Amygdala (tissue), 56 donors: Measurements from ENCODE around the gene NEDD4L.

Experiments used
- DNase-seq, 56 donors: peaks; one replicate each; lab custom pipeline; 2025; lab: John Stamatoyannopoulos, UW

The NEDD4L gene

DNA sequence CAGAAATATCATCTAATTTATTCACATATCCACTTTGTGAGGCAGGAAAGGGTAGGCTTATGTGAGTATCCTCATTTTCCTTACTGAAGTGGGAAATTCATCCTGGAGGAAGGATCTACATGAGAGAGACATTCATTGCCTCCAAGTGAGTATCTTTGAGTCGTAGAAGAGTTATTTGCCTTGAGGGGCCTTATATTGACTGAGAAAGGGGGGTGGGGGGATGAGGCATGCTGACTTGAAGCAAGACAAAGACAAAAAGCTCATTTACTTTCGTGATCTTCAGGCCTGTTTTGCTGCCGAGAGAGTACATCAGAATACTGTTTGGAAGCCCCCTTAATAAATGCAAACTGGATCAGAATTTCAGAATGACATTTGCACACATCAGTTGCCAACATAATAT is 17.6 kb upstream of the NEDD4L start:
- DNase-seq = no peak

DNA sequence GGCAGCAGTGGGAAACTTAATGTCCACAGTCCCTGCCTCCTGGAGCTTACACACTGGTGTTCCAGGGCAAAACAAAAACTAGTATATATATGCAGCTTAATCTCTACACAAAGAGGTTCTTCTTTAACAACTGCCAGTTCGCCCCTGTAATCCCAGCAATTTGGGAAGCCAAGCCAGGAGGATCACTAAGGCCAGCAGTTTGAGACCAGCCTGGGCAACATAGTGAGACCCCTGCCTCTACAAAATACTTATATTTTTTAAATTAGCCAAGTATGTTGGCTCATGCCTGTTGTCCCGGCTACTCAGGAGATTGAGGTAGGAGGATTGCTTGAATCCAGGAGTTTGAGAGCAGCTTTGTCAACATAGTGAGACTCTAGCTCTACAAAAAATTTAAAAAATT is 17.2 kb upstream of the NEDD4L start:
- no peak for DNase-seq

DNA sequence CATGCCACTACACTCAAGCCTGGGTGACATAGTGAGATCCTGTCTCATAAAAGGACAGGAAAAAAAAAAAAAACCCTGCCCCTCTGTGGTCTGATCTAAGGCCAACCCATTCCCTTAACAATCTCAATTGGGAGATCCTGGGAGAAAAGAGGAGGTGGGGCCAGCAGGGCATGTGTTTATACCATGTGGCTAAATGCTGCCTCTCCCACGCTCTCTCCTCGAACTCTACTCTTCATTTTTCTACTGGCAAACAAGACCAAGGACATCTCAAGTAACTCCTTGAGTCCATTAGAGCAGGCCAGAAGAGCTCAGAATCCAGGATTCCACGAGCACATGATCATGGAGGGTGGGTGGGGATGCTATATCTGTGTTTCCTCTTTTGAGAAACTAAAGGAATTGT is 16.7 kb upstream of the NEDD4L start:
- DNase-seq = no peak

DNA sequence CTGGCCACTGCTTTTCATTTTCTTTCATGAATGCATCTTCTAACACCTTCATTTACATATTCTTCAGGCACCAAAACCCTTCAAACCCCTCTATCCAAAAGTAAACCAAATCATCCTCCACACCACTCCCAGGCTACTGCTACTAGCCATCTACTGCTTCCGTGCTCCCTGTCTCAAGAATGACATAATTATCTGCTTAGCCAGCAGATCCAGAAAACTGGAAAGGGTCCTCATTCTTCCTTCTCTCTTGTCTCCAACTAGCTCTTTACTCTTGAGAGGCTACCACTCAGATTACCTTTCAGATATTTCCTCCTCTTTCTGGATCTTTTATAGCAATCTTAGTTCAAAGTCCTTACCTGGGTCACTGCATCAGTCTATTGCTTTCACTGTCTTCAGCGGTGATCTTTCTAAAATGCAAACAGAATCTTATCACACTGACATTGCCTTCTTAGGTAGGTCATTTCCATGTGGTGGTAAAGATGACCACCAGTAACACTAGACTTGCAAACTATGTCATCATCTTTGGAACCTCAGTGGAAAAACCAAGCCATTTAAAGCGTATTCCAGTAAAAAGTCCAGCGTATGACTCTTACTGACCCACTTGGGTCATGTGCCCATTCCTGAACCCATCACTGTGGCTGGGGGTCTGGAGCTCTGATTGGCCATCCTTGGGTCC is 15.8 kb upstream of the NEDD4L start:
- DNase-seq = no peak

DNA sequence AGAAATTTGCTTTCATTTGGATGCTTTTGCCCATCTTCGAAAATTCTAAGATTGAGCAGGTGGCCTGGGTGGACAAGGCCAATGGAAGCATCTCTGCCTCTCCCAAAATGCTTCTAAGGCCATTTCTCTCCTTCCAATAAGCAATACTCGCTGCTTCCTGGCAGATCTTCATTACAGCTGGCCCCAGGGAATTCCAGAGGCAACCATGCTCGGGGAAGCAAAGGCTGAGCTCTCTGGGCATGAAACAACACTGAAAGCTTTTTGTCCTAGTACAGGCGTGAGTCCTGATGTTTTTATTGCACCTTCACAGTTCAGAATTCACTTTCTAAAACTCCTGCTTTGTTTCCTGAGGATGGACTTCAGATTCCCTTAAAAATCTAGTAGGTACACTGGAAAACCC is 11.8 kb upstream of the NEDD4L start:
- DNase-seq = no peak

DNA sequence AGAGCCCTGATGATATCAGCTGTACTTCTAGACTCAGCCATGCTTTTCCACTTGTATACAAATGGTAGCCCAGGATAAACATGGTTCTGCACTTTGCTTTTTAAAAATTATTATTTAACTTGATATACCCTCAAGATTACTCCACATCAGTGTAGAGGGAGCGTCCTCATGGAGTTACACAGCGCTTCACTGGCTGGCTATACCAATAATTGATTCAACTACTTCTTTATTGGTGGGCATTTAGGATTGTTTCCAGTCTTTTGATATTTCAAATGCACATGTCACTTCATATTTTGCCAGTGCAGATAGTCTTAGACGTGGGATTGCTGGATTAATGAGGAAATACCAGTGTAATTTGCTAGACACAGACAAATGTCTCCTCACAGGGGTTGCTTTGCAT is 10.8 kb upstream of the NEDD4L start:
- no peak for DNase-seq

DNA sequence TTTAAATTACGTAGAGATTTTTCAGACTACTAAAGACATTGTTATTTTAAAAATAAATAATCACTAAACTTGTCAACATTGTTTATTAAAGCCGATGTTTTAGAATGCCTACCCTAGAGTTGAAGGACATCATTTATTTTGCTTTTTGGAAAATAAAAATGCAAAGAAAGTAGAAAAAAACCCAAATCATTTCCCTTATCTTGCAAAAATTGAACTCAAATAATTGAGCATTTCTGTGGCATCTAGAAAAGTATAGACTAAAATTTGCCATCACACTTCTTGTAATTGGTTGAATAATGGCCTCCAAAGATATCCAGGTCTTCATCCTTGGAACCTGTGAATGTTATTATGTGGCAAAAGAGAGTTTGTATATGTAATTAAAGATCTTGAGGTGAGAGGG is 9.7 kb upstream of the NEDD4L start:
- DNase-seq = no peak

DNA sequence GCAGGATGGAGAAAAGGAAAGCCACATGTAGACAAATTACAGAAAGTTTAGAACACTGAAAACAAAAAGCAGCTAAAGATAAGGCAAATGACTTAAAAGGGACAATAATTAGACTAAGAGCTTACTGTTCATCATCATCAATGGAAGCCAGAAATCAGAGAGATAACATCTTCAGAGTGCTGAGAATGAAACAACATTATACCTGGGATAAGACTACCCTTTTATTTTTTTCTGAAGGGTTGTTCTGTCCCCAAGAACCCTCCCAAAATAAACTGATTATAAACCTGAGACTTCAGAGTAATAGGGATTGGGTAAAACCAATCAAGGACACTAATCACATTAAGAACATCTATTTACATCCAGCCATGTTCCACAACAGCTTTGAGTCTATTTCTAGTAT is 6.9 kb upstream of the NEDD4L start:
- no peak for DNase-seq

DNA sequence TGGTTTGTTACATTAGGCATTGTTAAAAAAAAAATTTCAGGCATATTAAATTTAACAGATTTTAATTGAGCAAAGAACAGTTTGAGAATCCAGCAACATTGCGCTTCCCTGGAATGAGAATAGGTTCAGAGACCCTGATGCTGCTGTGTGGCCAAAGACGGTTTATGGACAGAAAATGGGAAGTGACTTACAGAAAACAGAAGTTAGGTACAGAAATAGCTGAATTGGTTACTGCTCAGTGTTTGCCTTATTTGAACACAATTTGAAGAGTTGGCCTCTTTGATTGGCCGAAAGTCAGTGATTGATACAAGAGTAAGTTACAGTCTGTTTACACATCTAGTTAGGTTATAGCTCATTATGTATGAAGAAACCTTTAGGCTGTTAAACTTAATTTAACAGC is 6.0 kb upstream of the NEDD4L start:
- DNase-seq = no peak

DNA sequence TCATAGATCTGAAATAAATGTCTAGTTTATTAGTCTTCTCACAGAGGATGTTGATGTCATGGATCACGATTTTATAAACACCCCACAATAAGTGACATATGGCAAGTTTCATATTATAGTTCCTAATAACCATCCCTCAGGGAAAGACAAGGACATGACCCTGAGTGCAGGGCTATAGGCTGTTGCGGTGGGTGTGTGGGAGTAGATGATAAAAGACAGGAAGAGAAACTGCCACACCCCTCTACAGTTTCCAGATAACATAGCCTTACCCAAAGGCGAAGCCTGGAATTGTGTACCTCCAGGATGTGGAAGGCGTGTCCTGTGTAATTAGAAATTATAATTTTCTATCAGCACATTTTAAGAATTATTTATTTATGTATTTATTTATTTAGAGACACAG is 2.4 kb upstream of the NEDD4L start:
- DNase-seq = no peak

DNA sequence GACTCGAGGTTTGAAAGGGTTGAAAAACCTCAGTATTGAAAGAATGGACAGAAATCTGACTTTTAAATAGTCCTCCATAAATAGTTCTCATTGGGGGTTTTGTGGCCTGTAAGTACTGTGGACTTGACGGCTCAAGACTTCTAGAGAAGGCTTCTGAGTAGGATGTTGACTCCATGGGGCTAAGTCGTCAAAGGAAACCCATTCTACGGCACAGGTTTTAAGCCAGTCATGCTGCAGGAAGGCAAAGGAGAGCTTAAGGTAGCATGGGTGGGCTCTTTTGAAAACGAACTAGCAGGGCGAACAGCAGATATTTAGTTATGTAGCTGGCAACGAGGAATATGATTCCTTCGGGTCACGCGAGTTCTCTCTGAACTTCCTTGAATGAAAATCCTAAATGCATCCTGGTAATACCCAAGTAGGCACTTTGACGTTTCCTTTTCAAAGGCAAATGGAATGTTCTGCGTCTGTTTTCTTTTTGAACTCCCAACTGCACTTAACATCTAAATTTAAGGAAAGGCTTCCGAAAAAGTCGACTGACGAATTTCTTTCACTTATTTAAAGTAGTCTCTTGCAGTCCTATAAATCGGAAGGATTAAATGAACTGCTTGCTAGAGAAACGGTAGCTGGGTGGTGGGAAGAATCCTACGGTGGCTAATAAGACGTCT is 1.1 kb upstream of the NEDD4L start:
- DNase-seq = no peak

DNA sequence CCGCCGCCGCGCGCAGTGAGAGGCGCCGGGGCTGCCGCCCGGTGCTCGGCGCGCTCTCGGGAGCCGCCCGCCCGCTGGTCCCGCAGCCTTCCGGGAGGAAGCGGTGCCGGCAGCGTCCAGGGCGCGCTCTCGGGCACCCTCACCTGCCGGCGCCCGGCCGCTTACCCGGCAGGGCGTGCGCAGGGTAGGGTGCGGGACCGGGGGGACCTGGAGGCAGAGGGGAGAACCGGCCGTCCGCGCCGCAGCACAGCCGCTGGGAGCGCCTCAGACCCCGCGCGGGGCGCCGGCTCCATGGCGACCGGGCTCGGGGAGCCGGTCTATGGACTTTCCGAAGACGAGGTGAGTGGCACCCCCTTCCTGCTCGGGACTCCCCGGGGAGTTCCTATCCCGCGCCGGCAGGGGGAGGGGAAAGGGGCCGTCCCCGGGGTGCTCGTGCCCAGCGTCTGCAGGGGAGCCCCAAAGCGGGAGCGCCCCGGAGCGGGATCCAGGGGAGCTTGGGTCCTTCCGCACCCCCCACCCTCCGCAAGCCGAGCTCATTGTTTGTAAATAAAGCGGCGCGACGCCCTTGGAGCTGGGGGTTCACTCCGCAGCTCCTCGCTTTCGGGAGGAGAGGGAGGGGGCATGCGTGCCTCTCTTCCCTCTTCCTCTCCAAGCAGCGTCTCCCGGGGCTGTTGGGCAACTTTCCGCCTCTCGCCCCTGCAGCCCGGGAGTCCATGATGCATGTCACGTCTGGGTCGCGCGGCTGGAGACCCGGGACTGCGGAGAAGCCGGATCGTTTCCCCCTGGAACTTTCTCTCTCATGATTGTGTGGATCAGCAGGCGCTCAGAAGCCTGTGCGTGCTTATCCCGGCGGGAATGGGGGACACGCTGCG is 580 bp downstream of the NEDD4L start:
- peak in 46 of 56 donors; percentile 8 to 73 (median 42) for DNase-seq

DNA sequence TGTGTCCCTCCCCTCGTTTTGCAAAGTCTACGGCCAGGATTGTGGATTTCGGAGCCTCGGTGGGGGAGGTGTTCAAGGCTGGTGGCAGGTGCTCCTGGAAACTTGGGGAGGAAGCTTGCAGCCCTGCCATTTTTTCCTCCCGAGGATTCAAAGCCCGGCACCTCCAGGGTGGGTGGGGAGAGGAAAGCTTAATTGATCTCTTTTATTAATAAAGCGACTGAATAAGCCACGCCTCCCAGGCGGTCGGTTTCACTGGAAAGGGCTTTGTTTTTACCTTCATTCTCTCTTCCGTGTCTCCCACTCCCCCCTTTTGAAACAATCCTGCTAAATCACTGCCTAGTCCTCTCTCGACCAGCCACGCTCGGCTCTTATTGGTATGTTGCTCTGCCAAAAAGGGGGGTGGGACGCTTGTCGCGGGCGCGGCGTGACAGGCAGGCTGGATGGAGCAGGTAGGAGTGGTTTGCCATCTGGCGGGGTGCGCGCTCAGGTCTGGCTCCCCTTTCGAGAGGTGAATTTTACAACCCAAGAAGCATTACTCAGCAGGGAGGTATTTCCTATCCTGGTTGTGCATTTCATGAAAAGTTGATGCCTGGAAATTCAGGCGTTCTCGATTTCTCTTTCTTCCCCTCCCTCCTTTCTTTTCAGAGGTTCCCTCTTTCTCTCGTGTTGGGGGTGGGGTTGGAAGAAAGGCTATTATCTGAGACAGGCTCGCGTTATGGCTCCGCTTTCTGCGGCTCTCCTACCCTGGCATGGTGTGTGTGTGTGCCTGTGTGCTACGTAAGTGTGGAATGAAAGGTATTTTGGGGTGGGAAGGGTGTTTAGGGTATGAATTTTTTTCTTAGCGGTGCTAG is 1.4 kb downstream of the NEDD4L start:
- DNase-seq = peak in 48 of 56 donors; percentile 6 to 73 (median 36)

DNA sequence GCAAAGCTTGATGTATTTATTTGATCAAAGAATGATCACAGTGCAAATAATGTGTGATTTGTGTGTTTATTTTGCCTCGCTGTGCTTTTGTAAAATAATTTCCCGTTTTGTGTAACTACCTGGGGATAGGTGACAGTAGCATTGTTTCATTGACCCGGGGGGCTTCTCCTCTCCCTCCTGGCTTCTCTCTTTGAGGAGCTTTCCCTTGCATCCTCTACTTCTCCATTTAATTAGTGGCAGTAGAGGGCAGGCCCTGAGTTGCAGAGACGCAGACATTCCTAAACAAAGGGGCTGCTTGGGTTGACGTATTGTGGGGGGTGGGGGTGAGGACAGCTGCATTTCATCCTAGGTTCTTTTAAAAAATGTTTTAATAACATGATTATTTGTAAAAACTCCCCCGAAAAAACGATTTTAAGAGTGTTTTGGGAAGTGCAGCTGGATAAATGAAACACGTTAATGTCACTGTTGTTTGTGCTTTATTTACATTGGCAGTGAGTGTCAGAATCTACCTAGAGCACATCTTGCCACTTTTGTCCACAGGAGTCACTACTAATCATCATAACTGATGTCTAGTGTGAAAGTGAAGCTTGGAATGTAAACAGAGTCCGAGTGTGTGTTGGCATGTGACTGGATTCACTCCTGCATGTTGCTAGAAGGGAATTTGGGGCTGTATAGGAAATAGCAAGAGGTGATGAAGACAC is 2.2 kb downstream of the NEDD4L start:
- DNase-seq = peak in 9 of 56 donors; percentile 3 to 49 (median 15)

DNA sequence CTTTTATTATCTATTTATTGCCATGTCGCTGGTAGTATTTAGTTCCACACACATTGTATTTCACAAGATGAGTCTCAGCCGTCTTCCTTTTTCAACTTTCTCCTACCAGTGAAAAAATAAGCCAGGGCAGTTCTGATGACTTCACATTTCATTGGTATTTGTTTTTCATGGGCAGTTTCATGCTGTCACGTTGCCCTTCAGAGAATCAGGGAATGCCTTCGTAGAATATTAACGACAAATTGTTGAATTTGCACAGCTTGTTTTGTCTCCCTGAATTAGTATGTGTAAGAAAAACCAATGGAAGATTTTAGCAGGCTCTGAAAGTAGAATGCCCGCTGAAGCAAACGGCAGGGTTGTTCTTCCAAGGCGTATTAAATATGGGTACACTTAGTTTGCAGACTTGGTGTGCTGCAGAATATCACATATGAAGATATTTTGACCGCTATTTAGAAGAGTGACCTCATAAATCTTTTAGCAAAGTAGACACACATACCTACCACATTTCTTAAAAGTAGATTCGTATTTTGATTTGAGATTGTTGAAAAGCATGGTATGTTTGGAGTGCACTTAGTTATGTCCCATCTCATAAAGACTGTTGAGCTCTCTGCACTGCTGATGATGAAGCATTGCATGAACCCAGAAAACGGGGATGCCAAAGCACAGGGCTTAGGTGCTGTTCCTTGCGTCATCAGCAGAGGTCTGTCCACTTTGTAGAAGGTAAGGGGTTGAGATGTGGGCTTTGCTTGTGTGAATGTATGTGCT is 2.9 kb downstream of the NEDD4L start:
- DNase-seq = no peak

DNA sequence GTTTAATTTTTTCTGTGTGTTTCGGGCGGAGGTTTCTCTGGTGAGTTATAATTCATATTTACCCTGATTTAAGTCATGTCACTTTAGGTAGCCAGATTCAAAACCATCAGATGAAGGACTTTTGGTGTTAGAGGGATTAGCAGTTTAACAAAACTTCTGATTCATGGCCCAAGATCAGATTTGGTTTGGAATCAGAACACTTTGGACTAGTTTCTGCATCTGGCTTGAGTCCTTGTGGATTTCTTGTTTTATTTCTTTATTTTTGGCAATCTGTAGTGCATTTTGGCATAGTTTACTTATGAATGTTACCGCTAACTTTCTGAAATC is 3.5 kb downstream of the NEDD4L start:
- DNase-seq = no peak

DNA sequence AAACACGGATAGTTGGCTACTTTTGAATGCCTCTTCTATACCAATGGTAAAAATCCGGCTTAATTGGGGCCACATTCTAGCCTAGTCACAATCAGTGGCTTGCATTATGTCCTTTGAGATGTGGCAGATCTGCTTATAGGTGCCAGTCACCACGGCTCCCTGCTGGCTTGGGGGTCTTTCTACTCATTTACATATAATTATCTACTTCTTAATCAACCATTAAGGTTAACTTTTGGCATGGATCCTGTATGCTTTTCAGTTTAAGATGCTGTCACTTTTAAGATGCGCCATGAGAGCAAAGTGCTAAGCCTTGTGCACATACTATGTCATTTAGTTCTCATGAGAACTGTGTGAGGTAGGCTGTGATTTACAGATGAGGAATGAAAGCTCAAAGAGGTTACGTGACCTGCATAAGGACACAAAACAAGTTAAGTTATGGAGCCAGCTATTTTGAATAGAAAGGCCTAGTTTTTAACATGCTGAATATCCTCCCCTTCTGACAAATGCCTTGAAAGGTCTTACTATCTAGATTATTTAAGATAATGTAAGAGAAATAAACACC is 4.1 kb downstream of the NEDD4L start:
- no peak for DNase-seq

DNA sequence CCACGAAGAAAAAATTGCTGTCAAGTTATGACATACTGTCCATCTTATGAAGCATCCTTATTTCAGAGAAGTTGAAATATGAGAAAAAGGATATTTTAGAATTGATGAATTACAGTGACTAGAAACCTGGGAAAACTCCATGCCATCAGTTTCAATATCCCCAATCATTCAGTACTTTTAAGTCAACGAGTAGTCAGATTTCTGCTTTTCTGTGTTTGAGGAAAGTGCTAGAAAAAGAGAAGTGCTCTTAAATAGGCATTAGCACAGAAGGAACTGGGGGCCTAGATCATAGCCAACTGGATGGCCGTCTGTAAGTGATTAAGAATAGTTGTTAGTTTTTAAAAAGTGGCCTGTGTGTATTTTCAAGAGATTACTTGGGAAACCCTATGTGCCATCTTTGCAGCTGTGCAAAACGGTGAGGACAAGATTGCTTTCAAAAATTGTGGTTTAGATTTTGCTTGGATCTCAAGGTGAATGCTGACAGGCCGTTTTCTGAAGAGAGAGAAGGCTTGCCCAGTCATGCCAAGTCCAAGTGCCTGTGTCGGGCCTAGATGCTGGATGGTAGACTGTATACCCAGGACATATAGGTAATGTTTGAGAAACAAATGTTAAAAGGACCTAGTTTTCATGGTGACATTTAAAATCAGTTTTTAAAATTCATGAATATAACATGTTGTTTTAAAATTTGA is 5.1 kb downstream of the NEDD4L start:
- no peak for DNase-seq
